Stimulated activated CD4-positive, alpha-beta T cell treated with anti-CD3 and anti-CD28 coated beads, Interleukin-2, amount 100 ng/mL, for 4 hours (primary cell): ENCODE measurements around the gene FBXO11.

Experiments
- DNase-seq: peaks from one replicate; pipeline ENCODE4 v3.0.0-alpha.2; 2020; ENCODE audit warnings: low read depth

The FBXO11 gene

GRCh38 chr2:47783486-47784351 lies 122.6 kb downstream of the FBXO11 start:
- peak; percentile 46 for DNase-seq

GRCh38 chr2:47782671-47783485 lies 123.4 kb downstream of the FBXO11 start, which contains the start of gene MSH6:
TSS of gene MSH6 (plus strand) at chr2:47783145. CDS start at chr2:47783234, 89 bp downstream.
- DNase-seq = peak; percentile 82

DNA sequence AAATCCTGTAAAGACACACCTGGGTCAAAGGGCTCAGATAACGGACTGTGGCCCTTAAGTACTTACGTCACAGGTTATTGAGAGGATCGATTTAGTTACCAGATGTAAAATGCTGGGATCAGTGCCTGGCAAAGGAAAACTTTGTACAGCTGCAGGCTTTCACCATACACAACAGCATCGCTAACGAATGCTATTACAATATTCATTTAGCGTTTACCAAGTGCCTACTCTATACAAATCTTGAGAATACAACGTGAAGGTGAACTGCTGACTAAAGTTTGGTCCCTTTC lies 124.0 kb downstream of the FBXO11 start:
- DNase-seq = no peak

DNA sequence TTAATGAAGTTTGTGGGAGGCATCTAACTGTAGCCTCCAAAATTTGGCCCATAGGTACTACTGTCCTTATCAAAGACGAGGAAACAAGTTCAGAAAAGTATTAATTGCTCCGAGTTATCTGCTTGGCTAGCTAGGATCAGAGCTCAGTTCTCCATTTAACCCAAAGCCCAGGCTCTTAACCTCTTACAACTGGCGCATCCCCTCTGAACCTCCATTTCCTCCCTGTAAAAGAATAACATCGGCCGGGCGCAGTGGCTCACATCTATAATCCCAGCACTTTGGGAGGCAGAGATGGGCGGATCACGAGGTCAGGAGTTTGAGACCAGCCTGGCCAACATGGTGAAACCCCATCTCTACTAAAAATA lies 126.9 kb downstream of the FBXO11 start:
- no peak for DNase-seq

GRCh38 chr2:47778698-47779425 lies 127.4 kb downstream of the FBXO11 start:
- no peak for DNase-seq

GRCh38 chr2:47777277-47777937 lies 128.9 kb downstream of the FBXO11 start:
- no peak for DNase-seq

DNA sequence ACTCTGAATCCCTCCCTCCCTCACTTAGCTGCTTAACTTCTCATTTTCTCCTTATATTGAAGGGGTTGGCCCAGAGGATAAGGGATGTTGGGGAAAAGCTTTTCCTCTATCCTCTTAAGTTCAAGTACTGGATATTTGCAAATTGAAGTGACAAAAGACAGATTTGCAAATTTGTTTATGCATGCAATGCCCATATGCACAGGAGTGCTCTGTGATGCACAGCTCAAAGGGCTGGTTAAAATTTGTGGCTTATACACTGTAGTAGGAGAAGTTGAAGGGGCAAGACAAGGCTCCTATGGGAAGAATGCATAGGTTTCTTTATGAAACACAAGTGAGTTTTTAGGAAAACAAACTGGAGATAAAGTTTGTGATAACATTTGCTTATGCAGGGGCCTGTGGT lies 131.7 kb downstream of the FBXO11 start:
- DNase-seq = no peak

DNA sequence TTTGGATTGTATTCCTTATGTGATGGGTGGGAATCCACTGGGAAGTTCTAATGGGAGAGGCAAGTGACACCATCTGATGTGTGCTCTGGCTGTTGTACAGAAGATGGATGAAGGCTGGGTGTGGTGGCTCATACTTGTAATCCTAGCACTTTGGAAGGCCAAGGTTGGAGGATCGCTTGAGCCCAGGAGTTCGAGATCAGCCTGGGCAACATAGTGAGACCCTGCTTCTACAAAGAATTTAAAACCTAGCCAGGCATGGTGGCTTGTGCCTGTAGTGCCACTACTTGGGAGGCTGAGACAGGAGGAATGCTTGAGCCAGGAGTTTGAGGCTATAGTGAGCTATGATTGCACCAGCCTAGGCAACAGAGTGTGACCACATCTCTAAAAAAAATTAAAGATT lies 134.0 kb downstream of the FBXO11 start:
- no peak for DNase-seq

DNA sequence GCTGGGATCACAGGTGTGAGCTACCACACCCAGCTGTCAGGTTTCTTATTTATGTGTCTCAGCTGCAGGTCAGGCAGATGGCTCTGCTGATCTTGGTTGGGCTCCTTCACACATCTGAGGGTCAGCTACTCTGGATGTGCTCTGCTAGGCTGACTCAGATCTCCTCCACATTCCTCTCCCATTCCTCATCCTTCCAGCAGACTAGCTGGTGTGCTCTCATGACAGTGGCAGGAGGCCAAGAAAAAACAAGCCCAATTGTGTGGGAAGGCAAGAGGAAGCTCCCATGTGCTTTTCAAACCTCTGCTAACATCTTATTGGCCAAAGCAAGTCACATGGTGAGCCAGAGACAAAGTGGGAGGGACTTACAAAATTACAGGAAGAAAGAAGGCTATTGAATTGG lies 135.1 kb downstream of the FBXO11 start:
- no peak for DNase-seq

DNA sequence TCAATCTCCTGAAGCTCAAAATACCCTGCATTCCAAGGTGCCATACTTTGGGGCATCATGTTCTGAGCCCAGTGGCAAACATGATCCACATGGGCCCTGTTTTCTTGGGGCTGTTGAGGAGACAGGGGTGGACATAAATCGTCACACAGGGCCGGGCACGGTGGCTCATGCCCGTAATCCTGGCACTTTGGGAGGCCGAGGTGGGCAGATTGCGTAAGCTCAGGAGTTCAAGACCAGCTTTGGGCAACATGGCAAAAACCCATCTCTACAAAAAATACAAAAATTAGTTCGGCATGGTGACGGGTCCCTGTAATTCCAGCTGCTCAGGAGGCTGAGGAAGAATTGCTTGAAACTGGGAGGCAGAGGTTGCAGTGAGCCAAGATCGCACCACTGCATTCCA lies 137.0 kb downstream of the FBXO11 start:
- DNase-seq = no peak

- DNase-seq = peak; percentile 37
Measured at GRCh38 chr2:47767880-47768609, 138.3 kb downstream of the FBXO11 start.

DNA sequence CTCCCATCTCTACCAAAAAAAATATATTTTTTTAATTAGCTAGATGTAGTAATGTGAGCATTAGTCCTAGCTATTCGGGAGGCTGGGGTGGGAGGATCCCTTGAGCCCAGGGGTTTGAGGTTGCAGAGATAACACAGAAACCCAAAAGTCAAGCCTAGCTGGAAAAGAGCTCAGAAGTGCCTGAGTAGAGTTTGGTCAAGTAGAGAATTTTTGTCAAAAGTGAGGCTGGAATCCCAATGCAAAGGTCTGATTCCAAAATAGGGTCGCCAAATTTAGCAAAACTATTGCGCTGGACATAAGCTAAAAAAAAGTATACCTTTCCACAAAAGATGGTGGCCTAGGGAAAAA lies 138.8 kb downstream of the FBXO11 start:
- DNase-seq = no peak

DNA sequence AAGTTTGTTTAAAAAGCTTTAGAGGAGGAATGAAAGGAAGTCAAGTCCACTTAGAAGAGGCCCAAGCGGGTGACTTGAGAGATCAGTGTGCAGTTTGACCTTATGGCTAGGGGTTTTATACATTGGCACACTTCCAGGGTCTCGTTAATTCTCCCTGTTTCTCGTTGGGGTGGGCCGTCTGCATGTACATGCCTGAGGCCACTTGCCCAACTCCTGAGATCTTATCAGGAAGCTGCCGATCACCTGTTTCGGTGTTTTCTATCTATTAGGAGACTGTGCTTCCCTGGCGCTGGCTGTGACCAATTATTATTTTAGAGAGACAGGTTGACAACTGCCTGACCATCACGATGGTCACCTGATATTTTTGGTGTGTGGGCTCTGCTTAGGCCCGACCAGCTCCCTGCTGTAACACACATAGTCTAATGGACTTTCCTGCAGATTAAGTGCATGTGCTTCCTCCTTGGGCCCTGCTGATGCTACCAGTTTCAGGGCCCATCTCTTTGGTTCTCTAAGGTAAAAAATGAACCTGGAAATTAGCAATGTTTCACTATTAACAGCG lies 154.4 kb downstream of the FBXO11 start:
- no peak for DNase-seq

DNA sequence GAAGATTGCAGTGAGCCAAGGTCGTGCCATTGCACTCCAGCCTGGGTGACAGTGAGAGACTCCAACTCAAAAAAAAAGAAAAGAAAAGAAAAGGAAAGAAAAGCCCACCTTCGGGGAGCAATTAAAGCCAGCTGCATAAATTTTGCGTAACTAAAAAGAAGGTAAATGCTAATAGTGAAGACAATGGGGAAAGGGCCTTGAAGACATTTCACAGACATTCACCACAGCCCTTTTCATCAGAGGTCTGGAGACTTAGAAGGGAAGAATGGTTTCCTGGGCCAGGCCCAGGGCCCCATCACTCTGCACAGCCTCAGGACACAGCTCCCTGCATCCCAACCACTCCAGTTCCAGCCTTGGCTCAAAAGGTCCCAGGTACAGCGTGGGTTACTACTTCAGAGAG lies 158.4 kb downstream of the FBXO11 start:
- no peak for DNase-seq

DNA sequence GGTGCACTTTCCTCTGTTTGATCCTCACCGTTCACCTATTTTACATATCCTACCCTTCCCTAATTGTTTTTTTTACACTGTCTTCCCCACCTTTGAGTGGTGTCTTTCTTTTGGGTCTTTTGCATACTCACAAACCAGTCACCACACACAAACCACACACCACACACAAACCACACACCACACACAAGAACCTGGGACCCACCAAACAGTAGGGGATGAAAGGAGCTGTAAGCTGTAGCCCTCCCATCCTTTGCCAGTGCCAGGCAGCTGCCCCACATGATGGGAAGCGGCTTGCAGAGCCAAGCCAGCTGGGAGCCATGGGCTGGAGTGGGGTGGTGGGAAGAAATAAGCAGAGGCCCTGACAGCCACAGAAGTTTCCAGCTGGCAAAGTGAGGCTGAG lies 162.2 kb downstream of the FBXO11 start:
- no peak for DNase-seq

GRCh38 chr2:47741637-47742036 lies 164.7 kb downstream of the FBXO11 start:
- DNase-seq = no peak

- no peak for DNase-seq
Measured at GRCh38 chr2:47741101-47741500, 165.2 kb downstream of the FBXO11 start.
